ENCODE data around the gene BIRC5. TPM values are rescaled to one million over a fixed set of nuclear protein-coding genes. Genes with fewer than 3 reads are reported as not detected.

The BIRC5 gene
- total and polyA plus RNA-seq, 3 experiments from 2014 or later: 0.69 to 65.1 (median 61.0) TPM

- H3K4me3 ChIP-seq (ENCODE audit: low read length): no peak overlapping the region
- no peaks in the 10 kb centered on the region for H3K9me3 ChIP-seq (ENCODE audit: low read length)
- CTCF ChIA-PET: interaction anchor here (1.0 kb wide), 1 partner anchor 28 kb away, joined by 3 read pairs; no protein-coding TSS in a partner anchor
- POLR2A ChIA-PET: interaction anchor here (0.9 kb wide), 1 partner anchor 88 kb away, joined by 3 read pairs; no protein-coding TSS in a partner anchor
- Mint-ChIP-seq H3K9me3 (no peaks in the 10 kb centered on the region), H3K27me3 (peaks cover 5 to 6% of the 10 kb centered on the region in 2 donors), H3K36me3 (no peaks in the 10 kb centered on the region), H3K4me3 (no peak overlapping the region), H3K4me1 (peaks cover 0 to 4% (median 0%) of the 10 kb centered on the region in 3 donors), H3K27ac (peak overlapping the region in 1 of 8 donors; percentile 83)
- no peaks in the 10 kb centered on the region for H3K27me3 ChIP-seq (ENCODE audit: insufficient read depth, low read length, poor library complexity, severe bottlenecking)
- DNase-seq: no peak
- no peaks in the 10 kb centered on the region for H3K36me3 ChIP-seq (ENCODE audit: insufficient read depth, low read length)
- no peak overlapping the region for H3K27ac ChIP-seq (ENCODE audit: low read depth, low read length)
- peaks cover 5% of the 10 kb centered on the region for H3K4me1 ChIP-seq (ENCODE audit: insufficient read depth, low read length)
Observed at GRCh38 chr17:78223765-78224164, 9.7 kb downstream of the BIRC5 start.

DNA sequence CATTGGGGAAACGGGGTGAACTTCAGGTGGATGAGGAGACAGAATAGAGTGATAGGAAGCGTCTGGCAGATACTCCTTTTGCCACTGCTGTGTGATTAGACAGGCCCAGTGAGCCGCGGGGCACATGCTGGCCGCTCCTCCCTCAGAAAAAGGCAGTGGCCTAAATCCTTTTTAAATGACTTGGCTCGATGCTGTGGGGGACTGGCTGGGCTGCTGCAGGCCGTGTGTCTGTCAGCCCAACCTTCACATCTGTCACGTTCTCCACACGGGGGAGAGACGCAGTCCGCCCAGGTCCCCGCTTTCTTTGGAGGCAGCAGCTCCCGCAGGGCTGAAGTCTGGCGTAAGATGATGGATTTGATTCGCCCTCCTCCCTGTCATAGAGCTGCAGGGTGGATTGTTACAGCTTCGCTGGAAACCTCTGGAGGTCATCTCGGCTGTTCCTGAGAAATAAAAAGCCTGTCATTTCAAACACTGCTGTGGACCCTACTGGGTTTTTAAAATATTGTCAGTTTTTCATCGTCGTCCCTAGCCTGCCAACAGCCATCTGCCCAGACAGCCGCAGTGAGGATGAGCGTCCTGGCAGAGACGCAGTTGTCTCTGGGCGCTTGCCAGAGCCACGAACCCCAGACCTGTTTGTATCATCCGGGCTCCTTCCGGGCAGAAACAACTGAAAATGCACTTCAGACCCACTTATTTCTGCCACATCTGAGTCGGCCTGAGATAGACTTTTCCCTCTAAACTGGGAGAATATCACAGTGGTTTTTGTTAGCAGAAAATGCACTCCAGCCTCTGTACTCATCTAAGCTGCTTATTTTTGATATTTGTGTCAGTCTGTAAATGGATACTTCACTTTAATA lies 10.4 kb downstream of the BIRC5 start:
- Histone ChIP-seq H3K9me3 (ENCODE audit: low read length) (no peaks in the 10 kb centered on the region), H3K27ac (ENCODE audit: low read depth, low read length) (no peak overlapping the region), H3K4me1 (ENCODE audit: insufficient read depth, low read length) (peaks cover 5% of the 10 kb centered on the region), H3K36me3 (ENCODE audit: insufficient read depth, low read length) (no peaks in the 10 kb centered on the region), H3K27me3 (ENCODE audit: insufficient read depth, low read length, poor library complexity, severe bottlenecking) (no peaks in the 10 kb centered on the region), H3K4me3 (ENCODE audit: low read length) (no peak overlapping the region)
- no peaks in the 10 kb centered on the region for H3K36me3 Mint-ChIP-seq
- H3K4me3 Mint-ChIP-seq: no peak overlapping the region
- no peaks in the 10 kb centered on the region for H3K9me3 Mint-ChIP-seq
- H3K27ac Mint-ChIP-seq: peak overlapping the region in 1 of 8 donors; percentile 62
- peaks cover 6 to 8% of the 10 kb centered on the region in 2 donors for H3K27me3 Mint-ChIP-seq
- peaks cover 0 to 4% (median 0%) of the 10 kb centered on the region in 3 donors for H3K4me1 Mint-ChIP-seq
- DNase-seq: no peak
- POLR2A ChIA-PET: interaction anchor here (0.6 to 0.9 kb wide), 2 partner anchors 62 to 89 kb away, joined by 3 to 6 read pairs; no protein-coding TSS in a partner anchor
- CTCF ChIA-PET: no interaction called here

- H3K4me1 ChIP-seq (ENCODE audit: insufficient read depth, low read length): peaks cover 5% of the 10 kb centered on the region
- H3K4me3 Mint-ChIP-seq: peak overlapping the region in 1 of 7 donors; percentile 59
- H3K4me1 Mint-ChIP-seq: peaks cover 0 to 4% (median 0%) of the 10 kb centered on the region in 3 donors
- no peaks in the 10 kb centered on the region for H3K36me3 ChIP-seq (ENCODE audit: insufficient read depth, low read length)
- no peak overlapping the region for H3K4me3 ChIP-seq (ENCODE audit: low read length)
- ChIA-PET CTCF (interaction anchor here (1.7 kb wide), 1 partner anchor 26 kb away, joined by 4 read pairs; no protein-coding TSS in a partner anchor), POLR2A (interaction anchor here (0.6 kb wide), 1 partner anchor 63 kb away, joined by 6 read pairs; no protein-coding TSS in a partner anchor)
- no peaks in the 10 kb centered on the region for H3K9me3 ChIP-seq (ENCODE audit: low read length)
- no peaks in the 10 kb centered on the region for H3K9me3 Mint-ChIP-seq
- no peak overlapping the region for H3K27ac Mint-ChIP-seq
- H3K27me3 Mint-ChIP-seq: peaks cover 8% of the 10 kb centered on the region in 2 donors
- H3K36me3 Mint-ChIP-seq: no peaks in the 10 kb centered on the region
- no peak for DNase-seq
- no peak overlapping the region for H3K27ac ChIP-seq (ENCODE audit: low read depth, low read length)
- H3K27me3 ChIP-seq (ENCODE audit: insufficient read depth, low read length, poor library complexity, severe bottlenecking): peaks cover under 1% of the 10 kb centered on the region
Observed at GRCh38 chr17:78225088-78225865, 11.2 kb downstream of the BIRC5 start.

DNA sequence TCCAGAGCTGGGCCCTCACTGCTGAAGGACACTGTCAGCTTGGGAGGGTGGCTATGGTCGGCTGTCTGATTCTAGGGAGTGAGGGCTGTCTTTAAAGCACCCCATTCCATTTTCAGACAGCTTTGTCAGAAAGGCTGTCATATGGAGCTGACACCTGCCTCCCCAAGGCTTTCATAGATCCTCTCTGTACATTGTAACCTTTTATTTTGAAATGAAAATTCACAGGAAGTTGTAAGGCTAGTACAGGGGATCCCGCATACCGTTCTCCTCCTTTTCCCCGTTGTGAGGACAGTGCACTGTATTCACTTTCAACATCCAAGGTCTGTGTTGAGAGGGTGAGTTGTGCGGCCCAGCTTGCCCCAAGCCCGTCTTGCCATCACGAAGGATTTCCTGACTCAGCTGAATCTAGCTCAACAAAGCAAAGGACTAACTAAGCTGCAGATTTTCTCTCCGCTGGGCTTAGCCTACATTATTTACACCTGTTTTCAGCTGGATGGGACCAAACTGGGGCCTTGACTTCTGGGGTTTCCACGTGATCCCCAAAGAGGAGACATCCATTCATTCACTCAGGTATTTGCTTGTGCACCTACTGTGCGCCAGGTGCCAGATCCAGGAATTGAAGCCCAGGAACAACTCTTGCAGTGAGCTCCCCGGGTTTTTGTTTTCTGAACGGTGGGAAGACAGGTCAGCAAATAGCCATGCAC lies 12.2 kb downstream of the BIRC5 start:
- Histone ChIP-seq H3K9me3 (ENCODE audit: low read length) (no peaks in the 10 kb centered on the region), H3K27me3 (ENCODE audit: insufficient read depth, low read length, poor library complexity, severe bottlenecking) (peaks cover 10% of the 10 kb centered on the region), H3K27ac (ENCODE audit: low read depth, low read length) (no peak overlapping the region), H3K36me3 (ENCODE audit: insufficient read depth, low read length) (no peaks in the 10 kb centered on the region), H3K4me1 (ENCODE audit: insufficient read depth, low read length) (peaks cover 5% of the 10 kb centered on the region), H3K4me3 (ENCODE audit: low read length) (no peak overlapping the region)
- Mint-ChIP-seq H3K4me3 (no peak overlapping the region), H3K4me1 (peaks cover 0 to 4% (median 4%) of the 10 kb centered on the region in 3 donors), H3K36me3 (no peaks in the 10 kb centered on the region), H3K9me3 (no peaks in the 10 kb centered on the region), H3K27me3 (peaks cover 12 to 17% of the 10 kb centered on the region in 2 donors), H3K27ac (peak overlapping the region in 1 of 8 donors; percentile 33)
- DNase-seq: no peak
- ChIA-PET CTCF (interaction anchor here (1.7 kb wide), 1 partner anchor 25 kb away, joined by 4 read pairs; no protein-coding TSS in a partner anchor), POLR2A (no interaction called here)

- Mint-ChIP-seq H3K9me3 (no peaks in the 10 kb centered on the region), H3K4me3 (peak overlapping the region in 1 of 7 donors; percentile 40), H3K36me3 (no peaks in the 10 kb centered on the region), H3K4me1 (peaks cover 0 to 4% (median 4%) of the 10 kb centered on the region in 3 donors), H3K27me3 (peaks cover 14 to 21% of the 10 kb centered on the region in 2 donors), H3K27ac (no peak overlapping the region)
- no peak overlapping the region for H3K4me3 ChIP-seq (ENCODE audit: low read length)
- peaks cover 5% of the 10 kb centered on the region for H3K4me1 ChIP-seq (ENCODE audit: insufficient read depth, low read length)
- no peaks in the 10 kb centered on the region for H3K9me3 ChIP-seq (ENCODE audit: low read length)
- no peaks in the 10 kb centered on the region for H3K36me3 ChIP-seq (ENCODE audit: insufficient read depth, low read length)
- H3K27me3 ChIP-seq (ENCODE audit: insufficient read depth, low read length, poor library complexity, severe bottlenecking): peaks cover 12% of the 10 kb centered on the region
- no peak overlapping the region for H3K27ac ChIP-seq (ENCODE audit: low read depth, low read length)
- POLR2A ChIA-PET: no interaction called here
- no peak for DNase-seq
- CTCF ChIA-PET: interaction anchor here (1.7 kb wide), 1 partner anchor 24 kb away, joined by 4 read pairs; no protein-coding TSS in a partner anchor
Observed at GRCh38 chr17:78226759-78227454, 12.9 kb downstream of the BIRC5 start.

- Histone ChIP-seq H3K27me3 (ENCODE audit: insufficient read depth, low read length, poor library complexity, severe bottlenecking) (peaks cover 12% of the 10 kb centered on the region), H3K4me3 (ENCODE audit: low read length) (no peak overlapping the region), H3K4me1 (ENCODE audit: insufficient read depth, low read length) (peaks cover 5% of the 10 kb centered on the region), H3K36me3 (ENCODE audit: insufficient read depth, low read length) (no peaks in the 10 kb centered on the region), H3K27ac (ENCODE audit: low read depth, low read length) (no peak overlapping the region), H3K9me3 (ENCODE audit: low read length) (no peaks in the 10 kb centered on the region)
- DNase-seq: no peak
- ChIA-PET CTCF (no interaction called here), POLR2A (no interaction called here)
- H3K27me3 Mint-ChIP-seq: peaks cover 19 to 26% of the 10 kb centered on the region in 2 donors
- no peaks in the 10 kb centered on the region for H3K36me3 Mint-ChIP-seq
- no peaks in the 10 kb centered on the region for H3K9me3 Mint-ChIP-seq
- H3K4me3 Mint-ChIP-seq: peak overlapping the region in 1 of 7 donors; percentile 11
- no peak overlapping the region for H3K27ac Mint-ChIP-seq
- peaks cover 0 to 9% (median 4%) of the 10 kb centered on the region in 3 donors for H3K4me1 Mint-ChIP-seq
Observed at GRCh38 chr17:78227455-78227916, 13.4 kb downstream of the BIRC5 start.

- peaks cover 12% of the 10 kb centered on the region for H3K27me3 ChIP-seq (ENCODE audit: insufficient read depth, low read length, poor library complexity, severe bottlenecking)
- Mint-ChIP-seq H3K27me3 (peaks cover 25 to 32% of the 10 kb centered on the region in 2 donors), H3K4me3 (no peak overlapping the region)
Observed at GRCh38 chr17:78228176-78228575, 14.1 kb downstream of the BIRC5 start.

More at GRCh38 chr17:78228176-78228575, 14.1 kb downstream of the BIRC5 start:
- H3K9me3 Mint-ChIP-seq: no peaks in the 10 kb centered on the region
- H3K27ac Mint-ChIP-seq: no peak overlapping the region
- Histone ChIP-seq H3K36me3 (ENCODE audit: insufficient read depth, low read length) (no peaks in the 10 kb centered on the region), H3K4me1 (ENCODE audit: insufficient read depth, low read length) (no peaks in the 10 kb centered on the region), H3K4me3 (ENCODE audit: low read length) (no peak overlapping the region), H3K27ac (ENCODE audit: low read depth, low read length) (no peak overlapping the region), H3K9me3 (ENCODE audit: low read length) (no peaks in the 10 kb centered on the region)
- no peaks in the 10 kb centered on the region for H3K36me3 Mint-ChIP-seq
- ChIA-PET CTCF (no interaction called here), POLR2A (no interaction called here)
- peaks cover 3 to 13% (median 9%) of the 10 kb centered on the region in 3 donors for H3K4me1 Mint-ChIP-seq
- no peak for DNase-seq
